Suppressor macrophage (primary cell): ENCODE data around the gene SLC3A2.
A peak's percentile ranks its signal among the peaks of the same experiment; 100 is the strongest.

ENCODE experiments used
- DNase-seq, 4 experiments: peaks; one replicate each; pipeline ENCODE4 v3.0.0-alpha.2; 2020 to 2022

The SLC3A2 gene

GRCh38 chr11:62911137-62912130 is 30.7 kb downstream of the SLC3A2 start:
- no peak for DNase-seq

DNA sequence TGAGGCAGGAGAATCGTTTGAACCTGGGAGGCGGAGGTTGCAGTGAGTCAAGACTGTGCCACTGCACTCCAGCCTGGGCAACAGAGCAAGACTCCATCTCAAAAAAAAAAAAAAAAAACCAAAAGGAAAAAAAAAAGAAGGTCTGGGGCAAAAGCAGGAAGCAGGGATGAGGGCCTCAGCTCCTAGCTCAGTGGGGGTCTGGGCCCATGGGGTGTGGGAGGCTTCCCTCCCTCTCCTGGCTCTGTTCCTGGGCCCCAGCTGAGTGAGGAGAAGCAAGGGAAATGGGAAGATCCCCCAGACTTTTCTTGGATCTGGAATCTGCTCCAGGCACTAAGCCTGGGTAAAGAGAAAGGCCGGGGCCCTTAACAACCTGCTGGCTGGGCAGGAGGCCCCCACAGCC is 31.6 kb downstream of the SLC3A2 start:
- DNase-seq, result no peak

DNA sequence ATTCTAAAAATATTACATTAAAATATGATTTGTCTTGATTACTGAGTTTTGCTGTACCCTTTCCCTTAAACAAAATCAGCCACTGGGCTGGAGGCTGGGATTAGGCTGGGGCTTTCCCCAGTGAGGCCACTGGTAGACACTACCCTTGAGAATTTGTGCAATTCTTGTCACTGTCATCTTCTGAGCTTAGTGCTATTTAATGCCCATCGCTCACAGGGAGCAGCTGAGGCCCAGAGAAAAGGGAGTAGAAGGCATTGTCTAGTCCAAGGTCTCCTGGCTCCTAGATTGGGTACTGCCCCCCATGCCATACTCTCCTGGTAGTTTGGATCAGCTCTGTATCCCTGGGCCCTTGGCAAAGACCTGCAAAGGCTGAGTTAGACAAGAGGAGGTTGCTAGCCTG is 33.7 kb downstream of the SLC3A2 start:
- DNase-seq, result no peak

DNA sequence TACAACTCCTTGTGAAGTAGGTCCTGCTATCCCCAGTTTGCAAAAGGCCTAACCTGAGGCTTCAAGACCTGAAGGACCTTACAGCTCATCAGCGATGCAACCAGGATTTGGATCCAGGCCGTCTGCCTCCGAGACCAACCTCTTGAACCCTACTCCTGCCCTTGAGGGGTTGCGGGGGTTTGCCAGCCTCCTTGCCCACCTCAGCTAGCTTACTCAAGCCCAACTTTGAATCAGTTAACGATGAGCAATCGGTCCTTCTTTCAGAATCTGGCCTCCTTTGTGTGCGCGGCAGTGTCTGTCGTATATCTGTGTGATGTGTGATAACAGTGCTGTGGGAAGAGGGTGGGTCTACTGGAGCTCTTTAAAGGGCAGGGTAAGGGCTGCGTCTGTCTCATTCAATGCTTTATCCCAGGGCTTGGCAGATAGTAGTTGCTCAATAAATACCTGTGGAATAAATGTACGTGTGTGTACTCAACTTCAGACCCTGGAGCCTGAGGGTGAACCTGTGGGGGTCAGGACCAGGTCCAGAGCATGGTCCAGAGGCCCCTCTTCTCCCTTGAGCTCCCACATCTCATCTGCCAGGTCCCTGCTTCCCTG is 37.3 kb downstream of the SLC3A2 start:
- no peak for DNase-seq

GRCh38 chr11:62918531-62918930 is 37.8 kb downstream of the SLC3A2 start:
- DNase-seq, result no peak

DNA sequence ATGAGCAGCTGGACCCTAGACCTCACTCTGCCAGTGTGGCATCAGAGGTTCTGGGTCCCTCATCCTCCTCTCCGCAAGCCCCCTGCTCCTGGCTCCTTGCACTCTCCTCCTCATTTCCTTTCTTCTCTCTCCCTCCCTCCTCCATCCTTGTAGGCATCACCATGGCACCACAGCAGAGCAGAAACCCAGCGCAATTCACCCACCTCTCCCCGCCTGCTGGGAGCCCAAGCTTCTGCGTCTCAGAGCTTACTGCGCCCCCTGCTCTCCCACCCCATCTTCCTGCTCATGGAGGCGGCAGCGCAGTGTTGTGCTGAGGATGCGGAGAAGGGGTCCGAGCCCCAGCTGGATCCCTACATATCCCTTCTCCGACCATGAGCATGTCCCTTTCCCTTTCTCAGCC is 38.8 kb downstream of the SLC3A2 start:
- DNase-seq, result no peak

- DNase-seq, result no peak
Measured at GRCh38 chr11:62919898-62920640, 39.4 kb downstream of the SLC3A2 start.

GRCh38 chr11:62921201-62921572 is 40.5 kb downstream of the SLC3A2 start, which contains the start of gene CHRM1:
Gene CHRM1 (minus strand): TSS chr11:62921363. CDS start chr11:62911100, 10,263 bp downstream.
- DNase-seq, result no peak

DNA sequence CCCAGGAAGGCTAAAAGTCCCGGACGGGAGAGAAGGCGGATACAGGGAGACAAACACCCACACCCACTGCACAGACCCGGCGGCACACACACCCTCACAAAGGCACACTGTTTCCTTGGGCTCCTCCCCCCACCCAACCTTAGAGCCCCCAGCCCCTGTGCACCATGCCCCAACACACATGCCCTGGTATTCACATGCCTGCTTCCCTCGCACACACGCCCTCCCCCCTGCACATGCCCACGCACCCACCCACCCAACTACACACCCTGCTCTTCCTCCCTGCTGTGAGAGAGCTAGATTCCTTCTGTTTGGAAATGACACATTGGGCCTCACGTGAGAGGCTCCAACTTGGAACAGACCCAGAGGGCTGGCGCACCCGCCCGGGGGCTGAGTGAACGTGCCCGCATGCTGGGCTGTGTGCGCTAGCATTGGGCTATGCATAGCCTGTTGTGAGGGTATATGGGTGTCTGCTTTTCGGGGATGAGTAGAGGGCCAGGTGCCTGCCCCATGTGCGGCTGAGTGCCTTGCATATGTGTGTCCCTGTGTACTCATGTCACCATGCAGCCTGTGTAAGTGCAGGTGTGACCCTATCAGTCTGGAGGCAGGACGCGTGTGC is 41.0 kb downstream of the SLC3A2 start:
- no peak for DNase-seq

- no peak for DNase-seq
Measured at GRCh38 chr11:62922189-62922589, 41.5 kb downstream of the SLC3A2 start.

DNA sequence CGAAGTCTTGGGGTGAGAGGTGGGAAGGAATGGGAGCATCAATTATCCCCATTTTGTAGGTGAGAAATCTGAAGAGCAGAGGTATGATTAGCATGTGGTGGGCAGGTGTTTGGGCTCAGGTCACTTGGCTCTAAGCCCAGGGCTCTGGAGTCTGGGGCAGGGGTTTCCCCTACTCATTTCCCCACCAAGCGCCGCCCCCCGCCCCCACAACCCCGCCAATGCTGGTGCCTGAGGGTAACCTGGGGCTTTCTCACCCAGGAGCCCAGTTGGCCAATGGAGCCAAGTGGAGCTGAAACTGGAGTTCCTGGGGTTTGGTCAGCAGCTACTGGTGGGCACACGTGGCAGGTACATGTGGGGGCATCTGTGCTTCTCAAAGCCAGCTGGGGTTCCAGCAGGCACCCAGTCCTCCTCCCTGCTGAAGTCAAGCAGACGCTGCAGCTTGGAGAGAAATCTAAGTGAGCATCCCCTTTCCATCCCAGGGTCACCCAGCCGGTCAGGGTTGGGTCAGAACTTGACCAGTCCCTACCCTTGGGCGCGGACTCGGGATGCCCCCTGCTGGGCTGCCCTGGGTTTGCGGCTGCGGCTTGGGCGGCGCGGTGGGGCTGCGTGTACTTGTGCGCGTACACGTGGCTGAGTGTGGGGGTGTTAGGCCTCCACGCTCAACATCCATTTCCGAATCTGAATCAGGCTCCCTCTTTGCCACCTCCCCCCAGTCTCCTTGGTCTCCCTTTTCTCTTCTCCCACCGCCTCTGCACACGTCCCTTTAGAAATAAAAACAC is 42.1 kb downstream of the SLC3A2 start:
- DNase-seq, result peak in 3 of 4 experiments; percentile 11 to 28 (median 21)

- no peak for DNase-seq
Measured at GRCh38 chr11:62923601-62924411, 43.1 kb downstream of the SLC3A2 start.

DNA sequence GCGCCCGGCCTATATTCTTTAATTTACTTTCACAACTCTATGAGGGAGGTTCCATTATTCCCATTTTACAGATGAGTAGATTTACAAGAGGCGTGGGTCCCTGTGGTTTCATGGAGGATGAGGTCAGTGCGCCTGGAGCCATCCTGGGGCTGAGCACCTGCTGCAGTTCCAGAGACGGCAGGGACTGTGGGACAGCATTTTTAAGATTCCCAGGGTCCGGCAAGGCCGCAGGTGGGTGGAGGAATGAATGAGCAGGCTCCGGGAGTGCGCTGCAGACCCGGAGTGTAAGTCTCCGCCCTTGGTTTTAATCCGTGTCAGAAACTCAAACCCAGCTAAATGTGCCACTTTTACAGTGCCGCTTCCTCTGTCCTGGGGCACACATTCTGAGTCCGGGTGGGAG is 44.6 kb downstream of the SLC3A2 start:
- DNase-seq, result no peak

GRCh38 chr11:62925745-62926679 is 45.3 kb downstream of the SLC3A2 start:
- DNase-seq, result no peak

- DNase-seq, result no peak
Measured at GRCh38 chr11:62926680-62927455, 46.2 kb downstream of the SLC3A2 start.

DNA sequence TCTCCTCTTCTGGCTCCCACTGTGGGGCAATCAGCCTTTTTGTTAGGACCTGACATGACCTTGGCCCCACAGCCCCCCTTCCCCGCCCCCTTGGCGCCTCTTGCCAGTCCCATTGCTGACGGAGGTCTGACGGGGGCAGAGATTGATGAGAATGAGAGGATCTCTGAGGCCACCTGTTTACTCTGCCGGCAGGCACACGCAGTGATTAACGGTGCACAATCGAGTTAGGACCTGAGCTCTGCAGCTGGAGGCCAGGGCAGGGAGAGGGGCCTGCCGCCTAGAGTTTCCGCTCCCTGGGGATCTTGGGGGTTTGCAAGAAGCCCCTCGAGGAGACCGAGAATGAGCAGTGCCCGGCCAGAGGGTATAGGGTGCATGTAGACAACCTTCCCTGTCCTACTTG is 47.3 kb downstream of the SLC3A2 start:
- DNase-seq, result no peak

GRCh38 chr11:62930157-62930556 is 49.5 kb downstream of the SLC3A2 start:
- no peak for DNase-seq

DNA sequence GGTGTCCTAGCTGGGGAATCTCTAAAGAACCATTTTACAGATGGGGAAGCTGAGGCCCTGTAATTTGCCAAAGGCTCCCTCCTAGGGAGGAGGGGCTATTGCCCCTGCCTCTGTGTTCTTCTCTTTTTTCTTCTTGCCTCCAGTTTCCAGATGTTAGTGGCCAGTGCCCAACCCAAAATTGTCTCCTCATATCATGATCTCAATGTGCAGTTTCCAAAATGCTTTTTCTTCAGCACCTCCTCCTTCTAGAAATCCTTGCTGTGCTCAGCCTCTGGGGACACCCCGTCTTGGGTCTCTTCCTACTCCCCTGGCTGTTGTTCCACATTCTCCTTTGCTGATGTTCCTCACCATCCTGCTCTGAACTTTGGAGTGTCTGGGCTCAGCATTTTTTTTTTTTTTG is 50.0 kb downstream of the SLC3A2 start:
- DNase-seq, result no peak
